OCI-LY7 (cell line): ENCODE measurements around the gene ALG6. TPM values are rescaled to one million over a fixed set of nuclear protein-coding genes. Genes with fewer than 3 reads are reported as not detected.

ENCODE experiments used
- BruUV-seq: library from RNA; stranded (reverse); fragments of 400-500 nt; replicated peaks from 2 replicates; lab custom pipeline; 2021; lab: Mats Ljungman, UMichigan
- CTCF ChIA-PET: fragments of 300-600 bp; sonication (Branson Sonifier 250); formaldehyde crosslinking; loops from one replicate; lab custom pipeline; 2022; ENCODE audit warnings: antibody characterized with exemption; ENCODE audit not compliant: unreplicated experiment; lab: Charles Lee
- POLR2A ChIA-PET: fragments of 300-600 bp; sonication (Branson Sonifier 250); formaldehyde crosslinking; loops from one replicate; lab custom pipeline; 2022; ENCODE audit warnings: antibody characterized with exemption; lab: Charles Lee
- DNase-seq: peaks from one replicate; pipeline ENCODE4 v3.0.0-alpha.2; 2015; ENCODE audit warnings: low spot score
- H2AFZ ChIP-seq: fragments of 200-600 bp; sonication (generic), shearing (Covaris generic); 2 replicates; pipeline ENCODE4 v1.6.1; 2014; ENCODE audit warnings: mild to moderate bottlenecking, antibody characterized with exemption, low read length, moderate library complexity
- H3K27ac ChIP-seq: fragments of 200-600 bp; sonication (generic); 2 replicates; pipeline ENCODE4 v1.5.1; 2014; ENCODE audit warnings: mixed run types, low read depth, mild to moderate bottlenecking, moderate library complexity, low read length, inconsistent platforms; ENCODE audit not compliant: poor library complexity, severe bottlenecking
- H3K36me3 ChIP-seq: fragments of 200-600 bp; sonication (generic); 2 replicates; pipeline ENCODE4 v1.6.1; 2014; ENCODE audit warnings: mild to moderate bottlenecking, antibody characterized with exemption, low read length, moderate library complexity, mixed read lengths; ENCODE audit not compliant: insufficient read depth
- H3K4me1 ChIP-seq: fragments of 200-600 bp; sonication (generic); 2 replicates; pipeline ENCODE4 v1.5.1; 2014; ENCODE audit warnings: mild to moderate bottlenecking, low read length; ENCODE audit not compliant: insufficient read depth, poor library complexity, severe bottlenecking
- H3K4me2 ChIP-seq: fragments of 200-600 bp; sonication (generic); 2 replicates; pipeline ENCODE4 v1.6.1; 2014; ENCODE audit warnings: mild to moderate bottlenecking, low read length
- H3K4me3 ChIP-seq: fragments of 200-600 bp; sonication (generic); 2 replicates; pipeline ENCODE4 v1.5.1; 2014; ENCODE audit warnings: mild to moderate bottlenecking, low read depth, low read length; ENCODE audit not compliant: poor library complexity, severe bottlenecking
- H3K79me2 ChIP-seq: fragments of 200-600 bp; sonication (generic); 2 replicates; pipeline ENCODE4 v1.6.1; 2016; ENCODE audit warnings: low read depth, mild to moderate bottlenecking, low read length, moderate library complexity, mixed read lengths; ENCODE audit not compliant: insufficient read depth
- H3K9me2 ChIP-seq: fragments of 200-600 bp; sonication (generic); 2 replicates; pipeline ENCODE4 v1.6.1; 2016; ENCODE audit warnings: mild to moderate bottlenecking, low read length, mixed read lengths; ENCODE audit not compliant: insufficient read depth
- H3K9me3 ChIP-seq: fragments of 200-600 bp; sonication (generic); 2 replicates; pipeline ENCODE4 v1.6.1; 2014; ENCODE audit warnings: mild to moderate bottlenecking, mixed run types, low read length, mixed read lengths
- H4K20me1 ChIP-seq: fragments of 200-600 bp; sonication (generic); 2 replicates; pipeline ENCODE4 v1.6.1; 2014; ENCODE audit warnings: mild to moderate bottlenecking, antibody characterized with exemption, low read length, moderate library complexity, mixed read lengths; ENCODE audit not compliant: insufficient read depth
- EZH2phosphoT487 ChIP-seq: fragments of 200-600 bp; sonication (generic); IDR thresholded peaks from 2 replicates; pipeline ENCODE4 v1.6.1; 2018; ENCODE audit warnings: low read depth, borderline replicate concordance, mild to moderate bottlenecking, mixed run types, antibody characterized with exemption, low read length, moderate library complexity, mixed read lengths
- intact Hi-C: fragments of 100-400 bp; cut with micrococcal nuclease; formaldehyde crosslinking; loops from one replicate; pipeline ENCODE4 v1.10.0; 2022; ENCODE audit not compliant: unreplicated experiment
- total RNA-seq, 2 experiments: library from RNA; depleted of rRNA in 1 of 2; stranded (reverse); fragments of >200 nt in 1 of 2; shearing (Covaris generic) in 1 of 2; gene quantifications; 2 replicates each; pipeline ENCODE4 v1.2.3, GENCODE V29; 2014 to 2022
- TF ChIP-seq, protein P1 (sequence below): fragments of 200-600 bp; sonication (generic); conservative IDR thresholded peaks from 2 replicates; pipeline ENCODE4 v1.5.1; 2014; ENCODE audit warnings: mild to moderate bottlenecking, antibody characterized with exemption, low read length, moderate library complexity, mixed read lengths

ALG6 gene
- total RNA-seq, 2 experiments from 2014 or later: 29.3 to 34.1 TPM

DNA sequence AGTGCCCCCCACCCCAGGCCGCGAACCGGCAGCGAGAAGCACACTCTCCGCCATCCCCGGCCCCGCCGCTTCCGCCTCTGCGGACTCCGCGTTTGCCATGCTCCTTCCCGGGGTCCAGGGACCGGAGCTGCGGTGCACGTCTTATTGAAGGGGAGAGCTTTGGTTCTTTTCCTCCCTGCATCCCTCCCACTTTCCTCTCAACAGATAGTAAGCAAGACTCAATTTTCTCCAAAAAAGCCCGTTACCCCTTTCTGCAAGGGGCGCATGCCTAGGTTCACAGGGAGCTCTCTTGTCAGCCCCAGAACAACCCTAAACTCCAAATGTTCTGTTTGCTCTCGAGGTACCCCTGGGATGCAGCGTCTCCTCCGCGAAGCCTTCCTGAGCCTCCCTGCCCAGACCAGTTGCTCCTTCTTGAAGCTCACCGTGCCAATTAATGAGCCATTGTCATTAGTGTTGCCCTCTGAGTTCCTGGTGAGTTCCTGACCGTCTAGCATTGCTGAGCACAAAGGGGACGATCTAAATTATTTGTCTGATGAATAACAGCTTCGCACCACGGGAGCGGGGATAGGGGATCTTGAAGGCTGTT, 37.0 kb upstream of the ALG6 start:
- H3K9me2 ChIP-seq: no peaks in the 10 kb centered on the region
- CTCF ChIA-PET: no interaction called here
- no peak overlapping the region for H2AFZ ChIP-seq
- no peaks in the 10 kb centered on the region for H3K79me2 ChIP-seq
- H3K9me3 ChIP-seq: no peaks in the 10 kb centered on the region
- POLR2A ChIA-PET: interaction anchor here (0.6 to 0.9 kb wide), 3 partner anchors 26 to 77 kb away, joined by 3 to 4 read pairs (median 4); no protein-coding TSS in a partner anchor
- TF ChIP-seq EZH2phosphoT487: no peak
- TF ChIP-seq, protein P1, sequence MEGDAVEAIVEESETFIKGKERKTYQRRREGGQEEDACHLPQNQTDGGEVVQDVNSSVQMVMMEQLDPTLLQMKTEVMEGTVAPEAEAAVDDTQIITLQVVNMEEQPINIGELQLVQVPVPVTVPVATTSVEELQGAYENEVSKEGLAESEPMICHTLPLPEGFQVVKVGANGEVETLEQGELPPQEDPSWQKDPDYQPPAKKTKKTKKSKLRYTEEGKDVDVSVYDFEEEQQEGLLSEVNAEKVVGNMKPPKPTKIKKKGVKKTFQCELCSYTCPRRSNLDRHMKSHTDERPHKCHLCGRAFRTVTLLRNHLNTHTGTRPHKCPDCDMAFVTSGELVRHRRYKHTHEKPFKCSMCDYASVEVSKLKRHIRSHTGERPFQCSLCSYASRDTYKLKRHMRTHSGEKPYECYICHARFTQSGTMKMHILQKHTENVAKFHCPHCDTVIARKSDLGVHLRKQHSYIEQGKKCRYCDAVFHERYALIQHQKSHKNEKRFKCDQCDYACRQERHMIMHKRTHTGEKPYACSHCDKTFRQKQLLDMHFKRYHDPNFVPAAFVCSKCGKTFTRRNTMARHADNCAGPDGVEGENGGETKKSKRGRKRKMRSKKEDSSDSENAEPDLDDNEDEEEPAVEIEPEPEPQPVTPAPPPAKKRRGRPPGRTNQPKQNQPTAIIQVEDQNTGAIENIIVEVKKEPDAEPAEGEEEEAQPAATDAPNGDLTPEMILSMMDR: no peak
- no peaks in the 10 kb centered on the region for H4K20me1 ChIP-seq
- H3K4me3 ChIP-seq: no peak overlapping the region
- intact Hi-C loops: no loop called here
- H3K36me3 ChIP-seq: no peaks in the 10 kb centered on the region
- H3K4me2 ChIP-seq: no peak overlapping the region
- H3K4me1 ChIP-seq: no peaks in the 10 kb centered on the region
- no peak overlapping the region for H3K27ac ChIP-seq
- no peak for DNase-seq
- no TSS peak for BruUV-seq

DNA sequence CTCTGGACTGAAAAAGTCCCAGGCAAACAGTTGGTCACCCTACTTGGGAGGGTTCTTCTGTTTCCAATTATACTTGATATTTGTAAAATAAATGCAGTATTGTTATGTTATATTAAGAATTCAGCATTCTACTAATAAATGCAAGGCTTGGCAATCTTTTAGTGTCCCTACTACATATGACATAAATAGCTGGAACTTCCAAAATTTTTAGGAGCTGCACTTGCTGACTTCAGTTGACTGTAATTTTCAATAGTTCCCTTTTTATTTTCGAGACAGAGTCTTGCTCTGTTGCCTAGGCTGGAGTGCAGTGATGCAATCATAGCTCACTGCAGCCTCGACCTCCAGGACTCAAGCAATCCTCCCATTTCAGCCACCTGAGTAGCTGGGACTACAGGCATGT, 25.0 kb upstream of the ALG6 start:
- Histone ChIP-seq H4K20me1 (no peaks in the 10 kb centered on the region), H3K36me3 (no peaks in the 10 kb centered on the region), H3K4me3 (no peak overlapping the region), H2AFZ (no peak overlapping the region), H3K9me2 (no peaks in the 10 kb centered on the region), H3K27ac (no peak overlapping the region), H3K9me3 (no peaks in the 10 kb centered on the region), H3K4me2 (no peak overlapping the region), H3K79me2 (no peaks in the 10 kb centered on the region), H3K4me1 (no peaks in the 10 kb centered on the region)
- intact Hi-C loops: no loop called here
- CTCF ChIA-PET: no interaction called here
- no peak for TF ChIP-seq EZH2phosphoT487
- TF ChIP-seq, protein P1: no peak
- POLR2A ChIA-PET: interaction anchor here (0.6 kb wide), 1 partner anchor 24 kb away, joined by 3 read pairs; no protein-coding TSS in a partner anchor
- BruUV-seq: no TSS peak
- no peak for DNase-seq

DNA sequence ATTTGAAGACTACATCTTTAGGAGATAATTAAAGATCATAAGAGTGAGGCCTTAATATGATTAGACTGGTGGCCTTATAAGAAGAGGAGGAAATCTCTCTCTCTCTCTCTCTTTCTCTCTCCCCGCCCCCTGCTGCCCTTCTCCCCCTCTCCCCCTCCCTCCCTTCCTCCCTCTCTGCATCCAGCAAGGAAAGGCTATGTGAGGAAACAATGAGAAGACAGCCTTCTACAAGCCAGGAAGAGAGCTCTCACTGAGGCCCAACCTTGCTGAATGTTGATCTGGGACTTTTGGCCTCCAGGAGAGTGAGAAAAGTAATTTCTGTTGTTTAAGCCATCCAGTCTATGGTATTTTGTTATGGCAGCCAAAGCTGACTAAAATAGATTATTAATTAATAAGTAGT, 23.5 kb upstream of the ALG6 start:
- H3K9me3 ChIP-seq: no peaks in the 10 kb centered on the region
- H3K4me2 ChIP-seq: no peak overlapping the region
- no peaks in the 10 kb centered on the region for H3K4me1 ChIP-seq
- H3K4me3 ChIP-seq: no peak overlapping the region
- ChIA-PET POLR2A (interaction anchor here (0.7 to 1.3 kb wide), 2 partner anchors 9 to 13 kb away, joined by 3 read pairs; no protein-coding TSS in a partner anchor), CTCF (no interaction called here)
- H2AFZ ChIP-seq: no peak overlapping the region
- no peak overlapping the region for H3K27ac ChIP-seq
- intact Hi-C loops: no loop called here
- no peaks in the 10 kb centered on the region for H3K79me2 ChIP-seq
- no peaks in the 10 kb centered on the region for H4K20me1 ChIP-seq
- BruUV-seq: no TSS peak
- no peak for TF ChIP-seq EZH2phosphoT487
- TF ChIP-seq, protein P1: no peak
- no peaks in the 10 kb centered on the region for H3K36me3 ChIP-seq
- H3K9me2 ChIP-seq: no peaks in the 10 kb centered on the region
- DNase-seq: no peak
